Epidermal melanocyte (primary cell): ENCODE measurements around the gene EFNA1.
"Not testable (repeated sequence)": the region's sequence is repeated elsewhere in the genome, so short reads cannot be mapped to it uniquely, and the experiment has no call there.

Experiments used
- DNase-seq: peaks from one replicate; pipeline ENCODE4 v3.0.0; 2011; ENCODE audit warnings: low spot score; ENCODE audit not compliant: insufficient read length

EFNA1 gene

DNA sequence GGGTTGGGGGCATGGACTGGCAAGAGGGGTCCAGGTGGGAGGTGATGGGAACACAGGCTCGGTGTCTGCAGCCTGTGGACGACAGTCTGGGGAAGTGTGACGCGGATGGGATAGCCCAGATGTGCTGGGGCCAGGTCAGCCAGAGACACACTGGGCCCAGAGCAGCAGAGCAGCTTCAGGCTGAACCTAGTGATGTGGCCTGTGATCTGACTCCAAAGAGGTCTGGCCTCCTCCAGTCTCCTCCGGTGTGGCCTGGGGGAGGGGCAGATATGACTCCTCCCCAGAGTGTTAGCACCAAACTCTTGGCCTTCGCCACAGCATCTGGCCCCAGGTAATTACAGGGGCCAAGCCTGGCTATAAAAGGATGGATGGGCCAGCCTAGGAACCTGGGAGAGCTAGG, 35.5 kb upstream of the EFNA1 start:
- DNase-seq, result no peak

DNA sequence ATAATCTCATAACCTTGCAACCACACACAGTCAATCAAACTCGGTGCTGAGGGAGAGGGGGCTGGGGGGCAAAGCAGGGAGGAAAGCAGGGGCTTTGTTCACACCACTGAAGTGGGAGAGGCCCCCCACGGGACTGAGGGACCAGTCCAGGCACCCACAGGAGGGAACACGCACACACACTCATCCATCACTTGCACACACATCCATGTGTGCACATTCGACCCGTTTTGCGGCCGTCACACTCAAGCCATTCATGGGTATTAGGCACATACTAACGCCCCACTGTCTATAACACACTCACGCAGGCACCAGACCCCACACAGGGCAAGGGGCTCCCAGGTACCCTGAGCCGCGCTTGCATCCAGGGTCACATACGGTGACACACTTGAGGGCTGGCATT, 35.0 kb upstream of the EFNA1 start:
- DNase-seq, result no peak

DNA sequence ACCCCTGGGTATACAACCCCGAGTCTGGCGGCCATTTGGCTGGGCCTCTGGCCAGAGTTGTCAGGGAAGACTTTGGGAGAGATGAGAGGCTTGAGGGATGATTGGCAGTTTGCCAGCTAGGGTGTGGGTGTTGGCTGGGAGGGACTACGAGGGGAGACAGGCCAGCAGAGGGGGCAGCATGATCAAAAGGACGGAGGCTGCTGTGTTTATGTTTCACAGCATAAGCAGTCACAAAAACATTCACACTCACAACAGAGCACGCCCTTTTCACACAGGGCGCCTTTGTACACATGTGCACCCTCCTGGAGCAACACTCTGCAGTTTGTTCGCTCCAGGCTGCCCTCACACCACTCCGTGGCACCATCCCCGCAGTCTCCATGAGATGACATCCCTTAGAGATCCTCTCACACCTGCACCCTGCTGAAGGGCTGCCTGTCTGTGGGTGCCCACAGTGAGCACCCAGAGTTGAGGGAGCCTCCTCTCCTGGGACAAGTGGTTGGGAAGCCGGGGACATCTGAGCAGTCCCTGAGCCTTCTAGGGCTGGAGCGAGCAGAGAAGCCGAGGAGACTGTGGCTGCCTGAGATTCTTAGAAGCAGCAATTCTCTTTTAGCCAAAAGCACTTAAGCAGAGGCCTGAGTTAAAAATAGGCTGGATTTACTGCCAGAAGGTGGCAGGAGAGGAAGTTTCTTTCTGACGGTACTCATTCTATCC, 33.6 kb upstream of the EFNA1 start:
- DNase-seq, result no peak

DNA sequence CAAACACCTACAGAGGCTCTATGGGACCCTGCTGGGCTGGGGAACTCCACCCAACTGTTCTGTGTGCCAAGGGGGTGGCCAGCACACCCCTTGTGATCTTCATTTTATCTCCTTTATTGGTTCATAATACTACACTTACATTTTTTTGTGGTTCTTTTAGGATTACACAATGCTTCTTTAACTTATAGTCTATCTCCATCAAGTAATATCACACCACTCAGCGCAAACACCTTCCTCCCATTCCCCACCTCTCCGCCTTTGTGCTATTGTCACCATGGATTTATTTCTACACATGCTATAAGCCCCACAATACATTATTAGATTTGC, 33.1 kb upstream of the EFNA1 start:
- no peak for DNase-seq

DNA sequence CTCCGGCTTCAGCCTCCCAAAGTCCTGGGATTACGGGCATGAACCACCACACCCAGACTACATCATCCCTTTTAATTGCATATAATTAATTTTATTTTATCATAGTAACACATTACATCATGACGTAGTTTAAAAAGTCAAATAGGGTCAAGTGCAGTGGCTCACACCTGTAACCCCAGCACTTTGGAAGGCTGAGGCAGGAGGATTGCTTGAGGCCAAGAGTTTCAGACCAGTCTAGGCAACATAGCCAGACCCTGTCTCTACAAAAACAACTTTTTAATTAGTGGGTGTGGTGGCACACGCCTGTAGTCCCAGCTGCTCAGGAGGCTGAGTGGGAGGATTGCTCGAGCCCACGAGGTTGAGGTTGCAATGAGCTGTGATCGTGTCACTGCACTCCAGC, 28.3 kb upstream of the EFNA1 start:
- no peak for DNase-seq

DNA sequence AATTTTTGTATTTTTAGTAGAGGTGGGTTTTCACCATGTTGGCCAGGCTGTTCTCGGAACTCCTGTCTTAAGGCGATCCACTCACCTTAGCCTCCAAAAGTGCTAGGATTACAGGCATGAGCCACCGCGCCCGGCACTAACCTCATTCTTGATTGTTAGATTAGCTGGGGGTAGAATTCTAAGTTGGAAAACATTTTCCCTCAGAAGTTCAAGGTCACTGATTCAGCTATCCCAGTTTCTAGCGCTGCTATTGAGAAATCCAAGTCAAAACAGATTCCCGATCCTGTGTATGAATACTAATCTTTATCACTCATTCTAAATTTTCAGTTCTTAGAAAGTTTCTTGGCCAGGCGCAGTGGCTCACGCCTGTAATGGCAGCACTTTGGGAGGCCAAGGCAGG, 24.4 kb upstream of the EFNA1 start:
- DNase-seq, result no peak

DNA sequence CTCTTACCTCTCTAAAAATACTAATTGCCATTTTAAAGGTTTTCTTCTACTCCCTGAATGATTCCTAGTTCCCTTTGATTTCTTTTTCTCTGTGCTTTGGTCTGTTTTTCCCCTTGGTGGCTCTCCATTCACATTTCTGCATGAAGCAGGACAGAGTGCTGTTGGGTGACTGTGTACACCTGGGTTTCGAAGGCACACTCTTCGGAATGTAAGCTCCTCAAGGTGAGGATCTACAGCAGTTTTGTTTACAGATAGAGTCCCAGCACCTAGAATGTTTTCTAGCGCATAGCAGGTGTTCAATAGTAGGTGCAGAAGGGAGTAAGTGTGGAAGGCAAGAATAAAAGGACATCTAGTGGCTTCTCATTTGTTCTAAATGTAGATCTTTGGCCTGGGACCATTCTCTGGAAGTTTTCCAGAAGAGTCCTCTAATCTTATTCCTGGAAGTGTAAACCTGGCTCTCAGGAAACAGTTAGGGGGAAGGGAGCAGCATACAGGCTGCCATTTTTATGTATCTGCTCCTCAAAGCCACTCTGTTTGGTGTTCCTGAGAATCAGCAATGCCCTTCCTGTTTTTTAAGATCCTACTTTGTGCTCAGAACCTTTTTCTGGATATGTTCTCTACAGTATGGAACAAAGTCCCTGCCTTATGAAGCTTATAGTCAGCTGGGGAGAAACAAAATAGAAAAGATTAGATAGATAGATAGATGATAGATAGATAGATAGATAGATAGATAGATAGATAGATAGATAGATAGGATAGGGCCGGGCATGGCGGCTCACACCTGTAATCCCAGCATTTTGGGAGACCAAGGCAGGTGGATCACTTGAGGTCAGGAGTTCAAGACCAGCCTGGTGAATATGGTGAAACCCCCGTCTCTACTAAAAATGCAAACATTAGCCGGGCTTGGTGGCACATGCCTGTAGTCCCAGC, 22.8 kb upstream of the EFNA1 start:
- DNase-seq, result no peak

DNA sequence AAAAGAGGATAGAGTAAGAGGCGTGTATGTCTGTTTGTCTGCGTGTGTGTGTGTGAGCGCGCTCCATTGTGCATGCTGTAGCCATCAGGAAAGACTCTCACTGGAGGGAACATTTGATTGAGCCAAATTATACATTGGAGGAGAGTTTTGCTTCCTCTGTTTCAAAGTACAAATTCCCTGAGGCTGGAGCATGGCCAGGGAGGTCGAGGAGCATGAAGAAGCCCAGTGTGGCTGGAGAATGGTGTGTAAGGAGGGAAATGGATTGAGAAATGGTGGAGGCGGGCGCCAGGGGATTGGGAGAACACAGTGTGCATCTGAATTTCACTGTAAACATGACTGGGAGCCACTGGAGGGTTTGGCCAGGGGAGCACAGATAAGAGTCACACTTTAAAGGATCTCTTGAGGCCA, 22.1 kb upstream of the EFNA1 start:
- DNase-seq, result no peak

DNA sequence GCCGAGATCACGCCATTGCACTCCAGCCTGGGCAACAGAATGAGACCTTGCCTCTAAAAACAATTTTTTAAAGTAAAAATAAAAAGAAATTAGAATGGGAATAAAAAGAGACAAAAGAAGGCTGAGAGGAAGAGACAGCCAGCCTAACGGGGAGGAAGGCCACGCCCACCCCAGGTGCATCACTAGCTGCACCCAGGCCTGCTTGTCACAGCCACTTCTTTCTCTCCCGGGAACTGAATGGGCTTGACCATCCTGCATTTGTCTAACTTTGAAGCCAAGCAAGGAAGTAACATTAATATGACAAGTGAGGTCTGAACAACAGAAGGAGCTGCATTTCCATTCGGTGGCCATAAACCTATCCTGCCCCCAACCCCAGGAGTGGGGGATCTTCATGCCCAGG, 20.8 kb upstream of the EFNA1 start:
- no peak for DNase-seq

DNA sequence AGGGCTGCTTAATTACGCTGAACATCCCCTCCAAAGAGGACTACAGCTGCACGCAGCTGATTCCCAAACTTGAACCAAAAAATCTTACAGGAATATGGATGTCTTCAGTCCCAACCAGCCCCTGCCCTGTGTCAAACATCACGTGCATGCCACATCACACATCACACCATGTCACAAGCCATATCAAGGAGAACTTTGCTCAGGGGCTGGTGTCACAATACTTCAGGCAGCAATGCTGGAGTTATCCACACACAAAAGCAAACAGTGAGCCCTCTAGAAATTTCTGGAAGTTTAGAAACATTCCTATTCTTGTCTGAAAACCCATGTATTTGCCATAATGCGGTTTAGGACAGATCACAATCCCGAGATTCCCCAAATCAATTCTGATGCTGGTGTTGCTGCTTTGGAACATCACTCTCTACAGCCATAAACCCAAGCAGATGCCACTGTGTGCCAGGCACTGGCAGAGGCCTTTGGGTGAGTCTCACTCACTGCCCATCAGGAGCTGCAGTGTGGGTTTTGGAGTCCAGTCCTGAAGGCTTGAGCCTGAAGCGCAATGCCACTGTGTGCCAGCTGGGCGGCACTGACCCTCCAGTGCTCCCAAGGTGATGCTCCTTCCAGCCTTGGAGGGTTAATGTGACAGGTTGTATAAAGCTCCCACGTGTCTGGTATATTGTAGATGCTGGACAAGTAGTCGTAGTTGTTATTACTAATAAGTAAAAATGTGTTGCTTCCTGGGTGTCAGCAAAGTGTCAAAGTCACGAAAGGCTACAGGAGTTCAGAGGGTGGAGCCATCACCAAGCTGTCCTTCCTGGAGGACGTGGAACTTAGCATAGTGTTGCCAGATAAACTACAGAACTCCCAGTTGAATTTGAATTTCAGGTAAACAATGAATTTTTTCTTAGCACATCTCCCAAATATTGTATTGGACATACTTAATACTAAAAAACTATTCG, 20.1 kb upstream of the EFNA1 start:
- no peak for DNase-seq

DNA sequence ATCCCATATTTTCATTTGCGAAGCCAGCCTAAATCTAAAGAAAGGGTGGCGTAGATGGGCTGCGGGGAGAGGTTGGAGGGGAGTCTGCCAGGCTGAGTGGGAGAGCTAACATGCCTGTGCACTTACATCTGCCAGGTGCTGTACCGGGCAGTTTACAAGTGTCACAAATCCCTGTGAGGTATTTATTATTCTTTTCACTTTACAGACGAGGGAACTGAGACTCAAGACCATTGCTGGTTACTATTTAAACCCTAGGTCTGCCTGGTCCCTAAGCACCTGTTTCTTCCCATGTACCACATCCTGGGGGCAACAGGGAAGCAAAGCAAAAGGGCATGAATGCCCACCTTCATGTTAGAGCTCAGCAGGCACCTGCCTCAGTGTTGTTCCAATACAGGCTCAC, 19.4 kb upstream of the EFNA1 start:
- DNase-seq, result no peak

DNA sequence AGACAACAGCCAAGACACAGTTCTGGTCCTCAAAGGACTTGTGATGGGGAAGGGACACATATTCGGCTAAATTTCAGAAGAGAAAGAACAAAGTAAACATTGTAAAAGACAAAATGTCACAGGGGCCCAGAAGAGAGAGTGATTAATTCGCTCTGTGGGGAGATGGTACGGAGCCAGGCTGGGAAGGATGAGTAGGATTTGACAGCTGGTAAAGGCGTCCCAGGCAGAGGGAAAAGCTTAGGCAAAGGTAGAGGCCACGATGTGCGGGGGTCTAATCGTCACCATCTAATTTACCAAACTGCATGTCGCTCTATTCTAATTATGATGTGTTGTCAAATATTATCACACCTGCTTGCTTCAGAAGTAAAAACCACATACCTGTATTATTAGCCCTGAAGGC, 17.3 kb upstream of the EFNA1 start:
- no peak for DNase-seq

DNA sequence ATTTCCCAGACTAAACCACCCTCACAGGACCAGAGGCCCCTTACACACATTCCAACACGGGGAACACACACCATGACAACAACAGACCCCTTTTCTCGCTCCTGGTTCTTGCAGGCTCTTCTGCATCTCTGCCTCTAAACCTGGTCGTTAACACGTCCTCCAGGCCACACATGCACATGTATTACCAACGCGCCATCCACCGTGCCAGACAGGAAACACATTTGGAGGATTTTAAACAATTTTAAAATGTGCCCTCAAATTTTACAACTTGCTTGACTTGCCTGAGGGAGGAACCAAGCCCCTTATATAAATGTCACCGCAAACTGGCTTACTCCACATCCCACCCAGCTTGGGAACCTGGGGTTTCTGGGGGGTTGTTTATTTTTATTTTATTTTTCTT, 16.9 kb upstream of the EFNA1 start:
- DNase-seq, result no peak

DNA sequence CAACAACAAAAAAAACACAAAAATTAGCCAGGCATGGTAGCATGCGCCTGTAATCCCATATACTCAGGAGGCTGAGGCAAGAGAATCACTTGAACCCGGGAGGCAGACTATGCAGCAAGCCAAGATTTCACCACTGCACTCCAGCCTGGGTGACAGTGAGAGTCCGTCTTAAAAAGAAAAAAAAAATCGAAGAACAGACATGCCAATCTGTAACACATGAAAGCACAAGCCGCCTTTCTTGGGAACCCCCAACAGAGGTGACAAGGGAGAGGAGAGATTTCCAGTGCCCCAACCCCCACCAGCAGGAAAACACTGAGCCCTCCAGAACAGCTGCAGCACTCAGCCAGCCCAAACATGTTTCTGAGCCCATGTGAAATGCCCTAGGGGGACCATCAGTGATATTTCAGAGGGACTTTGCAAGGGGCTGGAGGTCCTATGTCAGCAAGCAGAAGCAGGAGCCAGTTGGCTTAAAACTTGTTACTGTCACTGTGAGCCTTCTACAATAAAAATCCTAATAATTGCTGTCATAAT, 14.2 kb upstream of the EFNA1 start:
- DNase-seq, result no peak

DNA sequence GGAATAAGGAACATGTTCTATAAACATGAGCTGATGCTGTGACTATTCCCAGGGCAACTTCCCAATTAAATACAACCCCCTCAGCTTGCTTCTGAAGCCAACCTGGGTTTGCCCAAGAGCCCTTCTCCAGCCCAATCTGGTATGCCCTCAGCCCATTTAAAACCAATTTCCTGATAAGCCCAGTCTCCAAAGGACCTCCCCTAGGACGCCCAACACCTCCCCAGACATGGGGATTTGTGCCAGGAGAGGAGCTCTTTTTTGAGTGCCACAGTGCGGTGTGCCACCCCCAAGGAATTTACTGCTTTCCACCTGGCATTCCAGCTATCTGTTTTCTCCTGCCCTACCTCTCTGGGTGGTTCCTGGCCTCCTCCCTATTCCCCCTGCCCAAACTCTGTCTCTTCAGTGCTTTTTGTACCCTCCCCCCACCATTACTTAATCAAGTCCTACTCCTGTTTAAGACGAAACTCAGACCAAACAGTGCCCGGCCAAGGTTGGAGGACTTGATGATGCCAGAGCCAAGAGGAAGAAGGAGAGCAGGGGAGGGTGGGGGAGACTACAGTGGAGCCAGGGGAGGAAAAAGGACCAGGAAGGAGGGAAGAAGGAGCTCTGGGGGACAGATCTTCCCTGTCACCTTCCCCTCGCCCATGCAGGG, 11.4 kb upstream of the EFNA1 start:
- DNase-seq, result no peak

DNA sequence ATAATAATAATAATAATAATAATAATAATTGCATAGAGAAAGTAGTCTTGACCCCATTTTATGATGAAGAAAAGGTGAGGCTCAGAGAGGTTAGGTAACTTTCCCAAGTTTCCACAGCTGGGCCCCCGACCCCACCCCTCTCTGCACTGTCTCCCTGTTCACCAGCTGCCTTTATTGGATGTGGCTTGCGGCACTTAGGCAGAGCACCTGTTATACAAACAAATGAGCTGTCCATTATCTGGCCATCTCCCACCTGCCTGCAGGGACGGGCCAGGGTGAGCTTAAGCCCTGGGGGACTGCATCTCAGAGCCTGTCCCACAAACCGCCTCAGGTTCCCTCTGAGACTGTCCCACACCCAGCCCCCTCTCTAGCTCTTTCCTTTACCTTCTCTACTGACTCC, 10.1 kb upstream of the EFNA1 start:
- no peak for DNase-seq

DNA sequence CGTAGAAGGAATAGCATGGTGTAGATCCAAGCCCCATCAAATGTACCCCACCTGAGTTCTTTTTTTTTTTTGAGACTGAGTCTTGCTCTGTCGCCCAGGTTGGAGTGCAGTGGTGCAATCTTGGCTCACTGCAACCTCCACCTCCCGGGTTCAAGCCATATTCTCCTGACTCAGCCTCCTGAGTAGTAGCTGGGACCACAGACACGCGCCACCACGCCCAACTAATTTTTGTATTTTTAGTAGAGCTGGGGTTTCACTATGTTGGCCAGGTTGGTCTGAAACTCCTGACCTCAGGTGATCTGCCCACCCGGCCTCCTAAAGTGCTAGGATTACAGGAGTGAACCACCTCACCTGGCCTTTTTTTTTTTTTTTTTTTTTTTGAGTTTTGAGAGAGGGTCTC, 9.6 kb upstream of the EFNA1 start:
- DNase-seq, result not testable (repeated sequence)

DNA sequence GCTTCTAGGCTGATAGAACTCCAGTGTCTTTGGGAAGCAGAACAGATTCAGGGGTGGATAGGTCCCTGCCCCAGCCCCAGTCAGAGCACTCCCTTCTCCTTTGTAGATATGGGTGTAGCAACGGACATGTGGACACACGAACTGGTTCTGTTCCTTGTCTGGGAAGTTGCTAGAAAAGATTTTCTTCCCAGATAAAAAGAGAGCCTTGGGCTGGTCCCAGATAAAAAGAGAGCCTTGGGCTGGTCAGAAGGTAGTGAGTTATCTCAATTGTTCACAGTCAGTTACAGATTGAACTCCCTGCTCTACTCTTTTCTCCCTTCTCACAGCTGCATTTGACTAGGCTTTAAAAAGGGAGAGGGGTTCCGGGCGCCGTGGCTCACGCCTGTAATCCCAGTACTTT, 7.4 kb upstream of the EFNA1 start:
- no peak for DNase-seq

DNA sequence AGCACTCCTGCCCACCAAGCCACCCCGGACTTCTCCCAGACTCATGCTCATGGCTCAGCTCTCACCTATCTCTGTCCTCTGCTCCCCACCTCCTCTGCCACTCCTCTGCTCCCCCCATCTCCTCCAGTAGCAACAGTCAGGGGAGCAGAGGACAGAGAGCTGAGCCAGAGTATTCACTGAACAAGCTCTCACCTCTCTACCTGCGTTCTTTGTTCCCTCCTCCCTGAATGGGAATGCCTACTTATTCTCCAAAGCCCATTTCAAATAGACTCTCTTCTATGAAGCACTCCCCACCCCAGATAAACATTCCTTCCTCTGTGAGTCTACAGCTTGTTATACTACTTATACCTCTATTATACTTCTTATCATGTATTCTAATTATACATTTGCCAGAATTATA, 6.4 kb upstream of the EFNA1 start:
- no peak for DNase-seq

DNA sequence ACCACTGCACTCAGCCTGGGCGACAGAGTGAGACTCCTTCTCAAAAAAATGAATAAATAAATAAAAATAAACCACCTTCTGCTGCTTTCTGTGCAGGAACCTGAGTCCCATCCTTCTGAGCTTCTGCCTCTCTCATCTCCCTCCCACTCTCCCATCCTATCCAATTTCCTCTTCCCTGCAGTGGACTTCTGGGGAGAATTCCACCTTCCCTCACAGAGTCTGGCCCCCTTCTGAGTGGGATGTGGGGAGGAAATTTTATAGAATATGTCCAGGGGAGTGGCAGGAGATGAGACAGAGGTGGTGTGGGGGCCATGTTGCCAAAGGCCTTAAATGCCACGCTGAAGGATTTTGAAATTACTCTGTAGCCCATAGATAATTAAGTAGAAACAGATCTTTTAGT, 5.4 kb upstream of the EFNA1 start:
- no peak for DNase-seq

DNA sequence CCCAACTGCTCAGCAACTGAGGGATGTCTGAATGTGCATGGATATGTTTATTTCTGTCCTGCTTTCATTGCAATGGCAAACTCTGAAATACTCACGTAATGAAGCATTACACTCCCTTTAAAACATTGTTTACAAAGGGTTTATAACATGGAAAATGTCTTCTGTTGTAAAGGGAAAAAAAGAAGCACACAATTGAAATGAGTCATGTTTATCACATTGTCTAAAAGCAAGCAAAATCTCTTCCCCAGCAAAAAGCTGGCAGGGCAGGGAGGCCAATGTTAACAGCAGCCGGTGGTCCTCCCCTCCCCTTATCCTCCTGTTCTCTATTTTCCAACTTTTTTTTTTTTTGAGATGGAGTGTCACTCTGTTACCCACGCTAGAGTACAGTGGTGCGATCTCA, 3.9 kb upstream of the EFNA1 start:
- DNase-seq, result no peak
